Colonic mucosa (tissue), 4 donors: ENCODE results near the gene TIMM8A. TPM values are rescaled to one million over a fixed set of nuclear protein-coding genes. Genes with fewer than 3 reads are reported as not detected.

Experiments
- DNase-seq: peaks from one replicate; pipeline ENCODE4 v3.0.0-alpha.2; 2020
- H3K27ac ChIP-seq: fragments of 200-600 bp; one replicate; pipeline ENCODE4 v1.8.0; 2021
- H3K27me3 ChIP-seq: fragments of 200-600 bp; one replicate; pipeline ENCODE4 v1.8.0; 2021
- H3K36me3 ChIP-seq: fragments of 200-600 bp; one replicate; pipeline ENCODE4 v1.8.0; 2021
- H3K4me1 ChIP-seq: fragments of 200-600 bp; one replicate; pipeline ENCODE4 v1.8.0; 2021; ENCODE audit warnings: mild to moderate bottlenecking
- H3K4me3 ChIP-seq: fragments of 200-600 bp; one replicate; pipeline ENCODE4 v1.8.0; 2021
- H3K9ac ChIP-seq, 2 donors: one replicate each; pipeline ENCODE4 v1.7.0; 2013; ENCODE audit warnings: control low read depth in 2 of 2, low read depth in 2 of 2, low read length in 2 of 2
- H3K9me3 ChIP-seq: fragments of 200-600 bp; one replicate; pipeline ENCODE4 v1.8.0; 2021
- intact Hi-C: fragments of 100-400 bp; cut with DNase I; formaldehyde crosslinking; loops from one replicate; pipeline ENCODE4 v1.14.1; 2022
- total RNA-seq, 2 donors: library from RNA; stranded (reverse); fragmentation: NEBNext Ultra II Directional in 1 of 2; extraction: Animal tissue kit (Norgen Biotek cat#: 25700) in 1 of 2; gene quantifications; one replicate each; pipeline ENCODE4 v1.2.1, GENCODE V29; 2021
- TF ChIP-seq, protein P1 (sequence below): fragments of 200-600 bp; IDR thresholded peaks from one replicate; pipeline ENCODE4 v1.8.0; 2022; ENCODE audit warnings: antibody characterized with exemption, mild to moderate bottlenecking
- donor health status: healthy.
- donor health status: DM: no; HTN: no; CAD: no.
- donor health status: DM: no; HTN: no; CAD: no.

Gene TIMM8A, protein sequence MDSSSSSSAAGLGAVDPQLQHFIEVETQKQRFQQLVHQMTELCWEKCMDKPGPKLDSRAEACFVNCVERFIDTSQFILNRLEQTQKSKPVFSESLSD
- total RNA-seq: 10 to 100 TPM in 1 of 2 donors, 1 to 10 TPM in 1; 9.4 to 22.9 TPM

GRCh38 chrX:101348452-101349192, at the start of gene TIMM8A:
Gene TIMM8A (minus strand): TSS chrX:101348742. CDS start chrX:101348664, 78 bp downstream.
- intact Hi-C loops: no loop called here
- Histone ChIP-seq H3K4me1 (no peaks in the 10 kb centered on the region), H3K4me3 (peak within 1 kb of the TSS; percentile 52), H3K9ac (peak within 1 kb of the TSS; percentile 58 to 72), H3K27ac (peak within 1 kb of the TSS; percentile 62), H3K9me3 (no peaks in the 10 kb centered on the region), H3K27me3 (no peaks in the 10 kb centered on the region), H3K36me3 (no peaks in the 10 kb centered on the region)
- DNase-seq: peak; percentile 83
- TF ChIP-seq, protein P1, sequence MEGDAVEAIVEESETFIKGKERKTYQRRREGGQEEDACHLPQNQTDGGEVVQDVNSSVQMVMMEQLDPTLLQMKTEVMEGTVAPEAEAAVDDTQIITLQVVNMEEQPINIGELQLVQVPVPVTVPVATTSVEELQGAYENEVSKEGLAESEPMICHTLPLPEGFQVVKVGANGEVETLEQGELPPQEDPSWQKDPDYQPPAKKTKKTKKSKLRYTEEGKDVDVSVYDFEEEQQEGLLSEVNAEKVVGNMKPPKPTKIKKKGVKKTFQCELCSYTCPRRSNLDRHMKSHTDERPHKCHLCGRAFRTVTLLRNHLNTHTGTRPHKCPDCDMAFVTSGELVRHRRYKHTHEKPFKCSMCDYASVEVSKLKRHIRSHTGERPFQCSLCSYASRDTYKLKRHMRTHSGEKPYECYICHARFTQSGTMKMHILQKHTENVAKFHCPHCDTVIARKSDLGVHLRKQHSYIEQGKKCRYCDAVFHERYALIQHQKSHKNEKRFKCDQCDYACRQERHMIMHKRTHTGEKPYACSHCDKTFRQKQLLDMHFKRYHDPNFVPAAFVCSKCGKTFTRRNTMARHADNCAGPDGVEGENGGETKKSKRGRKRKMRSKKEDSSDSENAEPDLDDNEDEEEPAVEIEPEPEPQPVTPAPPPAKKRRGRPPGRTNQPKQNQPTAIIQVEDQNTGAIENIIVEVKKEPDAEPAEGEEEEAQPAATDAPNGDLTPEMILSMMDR: no peak

- TF ChIP-seq, protein P1: no peak
- intact Hi-C loops: no loop called here
- no peak for DNase-seq
- Histone ChIP-seq H3K9me3 (no peaks in the 10 kb centered on the region), H3K27me3 (no peaks in the 10 kb centered on the region), H3K4me1 (no peaks in the 10 kb centered on the region), H3K4me3 (no peak overlapping the region), H3K36me3 (no peaks in the 10 kb centered on the region), H3K9ac (no peak overlapping the region), H3K27ac (no peak overlapping the region)
These were observed 49.2 kb upstream of the TIMM8A start for GRCh38 chrX:101397779-101398178.

- TF ChIP-seq, protein P1: no peak
- H3K9me3 ChIP-seq: no peaks in the 10 kb centered on the region
- no peaks in the 10 kb centered on the region for H3K4me1 ChIP-seq
- no peak overlapping the region for H3K4me3 ChIP-seq
- intact Hi-C loops: no loop called here
- H3K27me3 ChIP-seq: no peaks in the 10 kb centered on the region
- no peak overlapping the region for H3K9ac ChIP-seq
- no peaks in the 10 kb centered on the region for H3K36me3 ChIP-seq
- no peak for DNase-seq
- no peak overlapping the region for H3K27ac ChIP-seq
These were observed 47.2 kb upstream of the TIMM8A start for GRCh38 chrX:101395789-101396188.

GRCh38 chrX:101394372-101394771, 45.8 kb upstream of the TIMM8A start:
- H3K36me3 ChIP-seq: no peaks in the 10 kb centered on the region
- no peaks in the 10 kb centered on the region for H3K4me1 ChIP-seq
- H3K9ac ChIP-seq: no peak overlapping the region
- no peaks in the 10 kb centered on the region for H3K9me3 ChIP-seq
- H3K27ac ChIP-seq: no peak overlapping the region
- TF ChIP-seq, protein P1: no peak
- no peak overlapping the region for H3K4me3 ChIP-seq
- no peak for DNase-seq
- intact Hi-C loops: no loop called here
- no peaks in the 10 kb centered on the region for H3K27me3 ChIP-seq

GRCh38 chrX:101393530-101394305, 45.2 kb upstream of the TIMM8A start:
- Histone ChIP-seq H3K27me3 (no peaks in the 10 kb centered on the region), H3K27ac (no peak overlapping the region), H3K9ac (no peak overlapping the region), H3K36me3 (no peaks in the 10 kb centered on the region), H3K4me1 (no peaks in the 10 kb centered on the region), H3K4me3 (no peak overlapping the region), H3K9me3 (no peaks in the 10 kb centered on the region)
- TF ChIP-seq, protein P1: no peak
- no peak for DNase-seq
- intact Hi-C loops: no loop called here
